CD4-positive, alpha-beta T cell treated with Interleukin-17A for 1 hour (primary cell): ENCODE results near the gene OR5AL1.
"Not testable (repeated sequence)": the region's sequence is repeated elsewhere in the genome, so short reads cannot be mapped to it uniquely, and the experiment has no call there.

Source experiments
- DNase-seq: peaks from one replicate; pipeline ENCODE4 v3.0.0-alpha.2; 2020

The OR5AL1 gene

GRCh38 chr11:56412396-56412795 lies at the start of gene OR5AL1:
Gene OR5AL1 (plus strand): TSS chr11:56412696.
- DNase-seq, result no peak

GRCh38 chr11:56375324-56375723 lies 37.2 kb upstream of the OR5AL1 start, which contains the start of gene OR8U1:
Gene OR8U1 (plus strand): TSS chr11:56375624. CDS start chr11:56375624, 0 bp downstream.
- DNase-seq, result no peak

- DNase-seq, result no peak
Measured at GRCh38 chr11:56380120-56380519, 32.4 kb upstream of the OR5AL1 start.

GRCh38 chr11:56394381-56394780 lies 18.1 kb upstream of the OR5AL1 start:
- no peak for DNase-seq

GRCh38 chr11:56396047-56396446 lies 16.4 kb upstream of the OR5AL1 start:
- no peak for DNase-seq

GRCh38 chr11:56401858-56402461 lies 10.5 kb upstream of the OR5AL1 start:
- not testable (repeated sequence) for DNase-seq

- no peak for DNase-seq
Measured at GRCh38 chr11:56404393-56404792, 8.1 kb upstream of the OR5AL1 start.

- no peak for DNase-seq
Measured at GRCh38 chr11:56410801-56411200, 1.7 kb upstream of the OR5AL1 start.

- no peak for DNase-seq
Measured at GRCh38 chr11:56453521-56453920, 41.0 kb downstream of the OR5AL1 start.

GRCh38 chr11:56457076-56457475 lies 44.6 kb downstream of the OR5AL1 start:
- no peak for DNase-seq
